ENCODE data around the gene FBLN5. TPM values are rescaled to one million over a fixed set of nuclear protein-coding genes. Genes with fewer than 3 reads are reported as not detected.
A peak's percentile ranks its signal among the peaks of the same experiment; 100 is the strongest.
"Not testable (repeated sequence)": the region's sequence is repeated elsewhere in the genome, so short reads cannot be mapped to it uniquely, and the experiment has no call there.

Gene FBLN5
- total and polyA plus RNA-seq, 7 donors, result 3.0 to 253 (median 91.8) TPM

GRCh38 chr14:91872517-91873470 is 74.7 kb downstream of the FBLN5 start:
- Histone ChIP-seq H3K4me1 (no peaks in the 10 kb centered on the region), H3K4me3 (no peak overlapping the region), H3K27me3 (no peaks in the 10 kb centered on the region), H3K27ac (peak overlapping the region in 3 of 4 donors; percentile 7 to 50 (median 33)), H3K36me3 (peaks cover 0 to 61% (median 22%) of the 10 kb centered on the region in 4 donors), H3K9me3 (no peaks in the 10 kb centered on the region)
- peak; percentile 87 for DNase-seq
- 40 to 44% methylated on average over 15 of the region's 15 CpGs for WGBS, 2 donors
- TF ChIP-seq POLR2A (IDR thresholded peaks at IDR 0.05) (peak in 1 of 2 donors; percentile 48), EP300 (IDR thresholded peaks at IDR 0.05) (peak in 1 of 4 donors; percentile 32), CTCF (IDR thresholded peaks at IDR 0.05) (no peak), POLR2AphosphoS5 (IDR thresholded peaks at IDR 0.05) (peak in 3 of 4 donors; percentile 60 to 74 (median 61))
- intact Hi-C loops (cut with DNase I), result no loop called here

GRCh38 chr14:91872011-91872501 is 75.4 kb downstream of the FBLN5 start:
- Histone ChIP-seq H3K4me3 (no peak overlapping the region), H3K36me3 (peaks cover 0 to 61% (median 19%) of the 10 kb centered on the region in 4 donors), H3K9me3 (no peaks in the 10 kb centered on the region), H3K27ac (peak overlapping the region in 3 of 4 donors; percentile 7 to 50 (median 33)), H3K4me1 (no peaks in the 10 kb centered on the region), H3K27me3 (no peaks in the 10 kb centered on the region)
- WGBS, 2 donors, result 10 to 23% methylated on average over 3 of the region's 3 CpGs
- DNase-seq, result no peak
- TF ChIP-seq CTCF (IDR thresholded peaks at IDR 0.05) (no peak), EP300 (IDR thresholded peaks at IDR 0.05) (no peak), POLR2A (IDR thresholded peaks at IDR 0.05) (no peak), POLR2AphosphoS5 (IDR thresholded peaks at IDR 0.05) (peak in 1 of 4 donors; percentile 23)
- intact Hi-C loops (cut with DNase I), result no loop called here

- peaks cover 0 to 55% (median 18%) of the 10 kb centered on the region in 4 donors for H3K36me3 ChIP-seq
- H3K4me3 ChIP-seq, result not testable (repeated sequence)
- 77 to 92% methylated on average over 4 of the region's 4 CpGs for WGBS, 2 donors
Measured at GRCh38 chr14:91871401-91871800, 76.1 kb downstream of the FBLN5 start.

GRCh38 chr14:91870890-91871289 is 76.6 kb downstream of the FBLN5 start:
- Histone ChIP-seq H3K4me1 (no peaks in the 10 kb centered on the region), H3K9me3 (no peaks in the 10 kb centered on the region), H3K4me3 (no peak overlapping the region), H3K27ac (no peak overlapping the region), H3K36me3 (peaks cover 0 to 50% (median 16%) of the 10 kb centered on the region in 4 donors), H3K27me3 (no peaks in the 10 kb centered on the region)
- TF ChIP-seq POLR2A (IDR thresholded peaks at IDR 0.05) (no peak), POLR2AphosphoS5 (IDR thresholded peaks at IDR 0.05) (no peak), CTCF (IDR thresholded peaks at IDR 0.05) (no peak), EP300 (IDR thresholded peaks at IDR 0.05) (no peak)
- intact Hi-C loops (cut with DNase I), result no loop called here
- 47 to 65% methylated on average over 2 of the region's 2 CpGs for WGBS, 2 donors
- no peak for DNase-seq

More at GRCh38 chr14:91871401-91871800, 76.1 kb downstream of the FBLN5 start:
- H3K4me1 ChIP-seq; H3K27me3 ChIP-seq; H3K9me3 ChIP-seq; intact Hi-C loops (cut with DNase I); DNase-seq: not testable (repeated sequence)
- peak overlapping the region in 2 of 4 donors; percentile 17 to 23 for H3K27ac ChIP-seq

GRCh38 chr14:91870001-91870400 is 77.5 kb downstream of the FBLN5 start:
- TF ChIP-seq EP300 (IDR thresholded peaks at IDR 0.05) (no peak), POLR2AphosphoS5 (IDR thresholded peaks at IDR 0.05) (no peak), CTCF (IDR thresholded peaks at IDR 0.05) (no peak), POLR2A (IDR thresholded peaks at IDR 0.05) (no peak)
- H3K36me3 ChIP-seq, result peaks cover 0 to 41% (median 15%) of the 10 kb centered on the region in 4 donors

More at GRCh38 chr14:91870001-91870400, 77.5 kb downstream of the FBLN5 start:
- intact Hi-C loops (cut with DNase I), result no loop called here
- Histone ChIP-seq H3K27me3 (no peaks in the 10 kb centered on the region), H3K4me3 (no peak overlapping the region), H3K9me3 (no peaks in the 10 kb centered on the region), H3K4me1 (no peaks in the 10 kb centered on the region), H3K27ac (no peak overlapping the region)
- DNase-seq, result no peak
- 12 to 41% methylated on average over 16 of the region's 16 CpGs for WGBS, 2 donors

Measured in sigmoid colon (tissue), 7 donors.